Sciatic nerve (tissue), 2 donors: Measurements from ENCODE around the gene ZNF133. TPM values are rescaled to one million over a fixed set of nuclear protein-coding genes. Genes with fewer than 3 reads are reported as not detected.
A peak's percentile ranks its signal among the peaks of the same experiment; 100 is the strongest.
"Not testable (repeated sequence)": the region's sequence is repeated elsewhere in the genome, so short reads cannot be mapped to it uniquely, and the experiment has no call there.

Experiments
- ATAC-seq: fragments of 200-7000 bp; cut with Tn5 transposase; one replicate; pipeline ENCODE4 v1.9.1; 2020; ENCODE audit warnings: mild to moderate bottlenecking, moderate library complexity
- DNase-seq: peaks from one replicate; pipeline ENCODE4 v3.0.0-alpha.2; 2020; ENCODE audit warnings: low spot score
- intact Hi-C: fragments of 100-400 bp; cut with DNase I; formaldehyde crosslinking; loops from one replicate; pipeline ENCODE4 v1.14.2; 2022
- total RNA-seq: library from RNA; stranded (reverse); fragmentation: NEBNext Ultra II Directional; extraction: Animal tissue kit (Norgen Biotek cat#: 25700); gene quantifications from one replicate; pipeline ENCODE4 v1.2.1, GENCODE V29; 2021
- donor health status: DM: no; HTN: no; CAD: no.
- donor health status: DM: no; HTN: no; CAD: no.

The ZNF133 gene
- total RNA-seq, 1 donor from 2014 or later = 16.7 TPM

GRCh38 chr20:18275960-18276359, 12.4 kb upstream of the ZNF133 start:
- not testable (repeated sequence) for ATAC-seq, DNase-seq
- intact Hi-C loops = loop anchor here (10.0 kb wide), 1 partner anchor 771 kb away; no protein-coding TSS in a partner anchor

- DNase-seq (peak; percentile 74), ATAC-seq (peak; percentile 78)
- intact Hi-C loops = loop anchor here (10.0 kb wide), 1 partner anchor 772 kb away; no protein-coding TSS in a partner anchor
Observed at GRCh38 chr20:18276821-18277220, 11.5 kb upstream of the ZNF133 start.

DNA sequence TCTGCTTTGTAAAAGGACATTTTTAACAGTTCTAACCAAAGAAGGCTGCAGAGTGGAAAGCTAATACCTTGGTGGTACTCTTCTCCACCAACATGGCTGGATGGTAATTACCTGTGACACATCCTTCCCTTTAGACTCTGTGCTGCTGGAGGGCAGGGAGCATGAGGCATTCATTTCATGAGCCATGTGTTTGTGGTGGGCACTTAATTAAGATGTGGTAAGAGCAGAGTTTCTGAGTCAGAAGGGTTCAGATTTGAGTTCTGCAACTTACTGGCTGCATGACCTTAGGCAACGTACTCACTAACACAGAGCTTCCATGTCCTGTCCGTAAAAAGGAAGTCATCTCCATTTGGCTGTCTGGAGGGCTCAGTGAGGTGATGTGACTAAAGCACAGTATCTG, 9.1 kb upstream of the ZNF133 start:
- no peak for ATAC-seq
- no peak for DNase-seq
- intact Hi-C loops = loop anchor here (10.0 kb wide), 1 partner anchor 774 kb away; no protein-coding TSS in a partner anchor

DNA sequence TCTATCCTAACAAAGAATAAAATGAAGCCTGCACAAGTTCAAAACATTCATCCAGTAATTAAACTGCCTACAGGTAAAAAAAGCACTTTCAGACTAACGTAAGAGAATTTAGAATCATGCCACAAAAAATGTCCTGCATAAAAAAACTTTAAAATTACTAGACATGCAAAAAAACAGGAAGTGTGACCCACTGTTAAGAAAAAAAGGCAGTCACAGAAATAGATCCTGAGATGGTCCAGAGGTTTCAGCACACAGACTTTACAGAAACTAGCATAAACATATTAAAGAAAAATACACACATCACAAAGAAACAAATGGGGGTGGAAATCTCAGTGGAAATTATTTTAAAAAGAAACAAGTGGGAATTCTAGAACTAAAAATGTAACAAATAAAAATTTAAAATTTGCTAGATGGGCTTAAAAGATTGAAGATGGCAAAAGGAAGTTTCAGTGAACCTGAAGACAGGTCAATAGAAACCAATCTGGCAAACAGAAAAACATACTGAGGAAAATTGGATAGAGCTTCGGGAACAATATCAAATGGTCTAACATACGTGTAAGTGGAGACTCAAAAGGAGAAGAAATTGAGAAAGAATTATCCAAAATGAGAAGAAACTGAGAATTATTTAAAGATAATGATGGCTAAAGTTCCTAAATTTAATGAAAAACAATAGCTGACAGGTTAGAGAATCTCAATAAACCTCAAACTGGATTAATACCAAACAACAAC, 3.4 kb upstream of the ZNF133 start:
- ATAC-seq (no peak), DNase-seq (no peak)
- intact Hi-C loops = no loop called here

GRCh38 chr20:18287546-18287914, 797 bp upstream of the ZNF133 start:
- DNase-seq = peak; percentile 63
- ATAC-seq = no peak
- intact Hi-C loops = no loop called here

DNA sequence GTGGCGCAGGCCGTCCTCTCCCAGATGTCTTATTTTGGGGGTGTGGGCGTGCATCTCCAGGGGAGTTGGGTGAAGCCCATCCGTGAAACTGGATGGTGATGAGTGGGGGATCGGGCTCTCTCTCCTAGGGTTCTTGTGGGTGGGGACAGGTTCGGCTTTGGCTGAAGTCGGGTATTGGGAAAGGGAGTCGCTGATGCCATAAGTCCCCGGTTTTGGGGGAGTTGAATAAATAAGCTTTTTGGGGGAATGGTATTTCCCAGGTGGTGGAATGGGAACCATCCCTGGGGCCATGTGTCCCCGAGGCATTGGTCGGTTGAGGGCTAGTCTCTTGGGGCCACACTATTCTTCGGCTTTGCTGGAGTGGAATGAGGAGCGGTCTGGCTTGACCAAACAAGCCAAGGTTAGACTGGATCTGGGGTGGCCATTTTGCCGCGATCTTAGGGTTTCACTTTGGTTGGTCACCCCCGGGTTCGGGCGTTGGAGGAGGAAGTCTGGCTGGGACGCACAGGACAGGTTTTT, 481 bp downstream of the ZNF133 start:
- no peak for ATAC-seq
- no peak for DNase-seq
- intact Hi-C loops = no loop called here

DNA sequence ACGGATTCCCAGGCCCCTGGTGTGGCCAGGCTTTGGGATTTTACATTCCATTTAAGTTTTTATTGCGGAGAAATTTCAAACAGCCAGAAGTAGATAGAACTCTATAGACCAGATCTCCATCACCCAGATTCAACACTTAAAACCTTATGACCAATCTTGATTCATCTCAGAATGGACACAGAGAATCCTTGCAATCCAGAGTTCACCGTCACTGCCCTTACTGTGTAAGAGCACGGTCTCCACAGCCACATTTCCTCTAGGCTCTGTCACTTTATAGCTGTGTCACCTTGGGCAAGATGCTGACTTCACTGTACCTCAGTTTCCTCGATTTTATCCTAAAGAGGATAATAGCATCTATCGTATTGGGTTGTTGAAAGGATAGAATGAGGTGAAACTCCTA, 979 bp downstream of the ZNF133 start:
- no peak for ATAC-seq
- intact Hi-C loops = no loop called here
- no peak for DNase-seq

DNA sequence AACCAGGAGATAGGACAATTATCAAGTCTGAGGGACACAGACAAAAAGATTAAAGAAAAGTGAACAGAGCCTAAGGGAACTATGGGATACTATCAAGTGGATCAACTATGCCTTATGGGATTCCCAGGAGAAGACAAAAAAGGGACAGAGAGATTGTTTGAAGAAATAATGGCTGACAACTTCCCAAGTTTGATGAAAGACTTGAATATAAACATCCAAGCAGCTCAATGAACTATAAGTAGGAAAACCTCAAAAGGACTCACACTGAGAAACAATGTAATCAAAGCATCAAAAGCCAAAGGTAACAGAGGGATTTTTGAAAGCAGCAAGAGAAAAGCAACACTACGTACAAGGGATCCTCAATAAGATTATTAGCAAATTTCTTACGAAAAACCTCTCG, 11.0 kb downstream of the ZNF133 start:
- ATAC-seq (no peak), DNase-seq (no peak)
- intact Hi-C loops = no loop called here

DNA sequence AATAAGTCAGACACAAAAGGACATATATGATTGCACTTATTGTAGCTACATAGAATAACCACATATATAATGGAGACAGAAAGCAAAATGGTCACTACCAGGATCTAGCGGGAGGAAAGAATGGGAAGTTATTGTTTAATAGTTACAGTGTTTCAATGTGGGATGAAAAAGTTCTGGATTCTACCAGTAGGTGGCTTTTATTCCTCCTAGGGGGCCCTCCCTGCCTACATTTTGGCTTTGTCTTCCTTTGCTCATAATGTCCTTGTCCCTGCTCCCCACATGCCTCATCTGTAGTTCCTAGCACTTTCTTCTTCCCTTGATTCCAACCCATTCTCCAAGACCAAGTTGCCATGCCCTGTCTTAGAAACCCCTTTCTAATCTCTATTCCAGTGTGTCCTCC, 16.3 kb downstream of the ZNF133 start:
- ATAC-seq (no peak), DNase-seq (no peak)

DNA sequence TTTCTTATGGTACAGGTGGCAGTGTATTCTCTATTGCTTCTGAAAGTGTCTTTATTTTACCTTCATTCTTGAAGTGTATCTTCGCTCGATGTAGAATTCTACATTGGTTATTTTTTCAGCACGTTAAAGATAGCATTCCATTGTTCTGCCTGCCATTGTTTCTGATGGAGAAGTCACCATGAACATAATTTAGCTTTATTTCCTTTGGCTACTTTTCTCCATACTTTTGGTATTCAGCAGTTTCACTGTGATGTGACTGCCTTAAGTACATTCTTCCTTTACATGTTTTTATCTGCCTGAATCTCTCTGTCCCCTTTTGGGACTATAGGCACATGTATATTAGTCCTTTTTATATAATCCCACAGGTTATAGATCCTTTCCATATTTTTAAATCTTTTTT, 19.0 kb downstream of the ZNF133 start:
- DNase-seq = no peak
- no peak for ATAC-seq
- intact Hi-C loops = no loop called here

More for the DNA sequence above, 16.3 kb downstream of the ZNF133 start:
- intact Hi-C loops = no loop called here

DNA sequence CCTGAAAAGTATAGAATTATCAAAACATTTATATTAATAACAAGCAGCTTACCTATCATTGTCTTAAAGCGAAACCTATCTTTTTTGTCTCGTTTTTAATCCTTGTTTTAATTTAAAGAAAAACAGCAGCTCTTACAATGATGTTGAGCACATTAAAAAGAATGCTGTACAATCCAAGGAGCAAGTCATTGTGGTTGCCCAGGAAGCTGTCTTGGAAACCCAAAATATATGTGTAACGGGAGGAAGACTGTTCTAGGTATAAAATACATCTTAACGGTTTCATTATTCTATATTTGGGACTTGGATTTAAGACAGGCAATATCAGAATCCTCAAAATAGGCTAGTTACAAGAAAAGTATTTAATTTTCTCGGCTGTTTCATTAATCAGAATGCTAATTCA, 21.7 kb downstream of the ZNF133 start:
- no peak for ATAC-seq
- intact Hi-C loops = no loop called here
- DNase-seq = no peak

DNA sequence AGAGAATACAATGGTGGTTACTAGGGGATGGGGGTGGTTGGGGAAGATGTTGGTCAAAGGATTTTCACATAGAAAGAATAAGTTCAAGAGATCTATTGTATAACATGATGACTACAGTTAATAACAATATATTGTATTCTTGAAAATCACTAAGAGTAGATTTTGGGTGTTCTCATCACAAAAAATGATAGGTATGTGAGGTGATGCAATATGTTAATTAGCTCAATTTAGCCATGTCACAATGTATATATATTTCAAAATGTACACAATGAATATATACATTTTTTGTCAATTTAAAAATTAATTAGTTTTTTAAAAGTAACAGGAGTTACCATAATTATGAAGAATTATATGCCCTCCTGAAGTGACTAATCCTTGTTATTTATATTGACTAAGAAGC, 22.3 kb downstream of the ZNF133 start:
- DNase-seq = no peak
- intact Hi-C loops = no loop called here
- no peak for ATAC-seq

- ATAC-seq (no peak), DNase-seq (no peak)
- intact Hi-C loops = no loop called here
Observed at GRCh38 chr20:18312723-18313122, 24.4 kb downstream of the ZNF133 start.

GRCh38 chr20:18313411-18313810, 25.1 kb downstream of the ZNF133 start:
- ATAC-seq = no peak
- intact Hi-C loops = no loop called here
- no peak for DNase-seq

DNA sequence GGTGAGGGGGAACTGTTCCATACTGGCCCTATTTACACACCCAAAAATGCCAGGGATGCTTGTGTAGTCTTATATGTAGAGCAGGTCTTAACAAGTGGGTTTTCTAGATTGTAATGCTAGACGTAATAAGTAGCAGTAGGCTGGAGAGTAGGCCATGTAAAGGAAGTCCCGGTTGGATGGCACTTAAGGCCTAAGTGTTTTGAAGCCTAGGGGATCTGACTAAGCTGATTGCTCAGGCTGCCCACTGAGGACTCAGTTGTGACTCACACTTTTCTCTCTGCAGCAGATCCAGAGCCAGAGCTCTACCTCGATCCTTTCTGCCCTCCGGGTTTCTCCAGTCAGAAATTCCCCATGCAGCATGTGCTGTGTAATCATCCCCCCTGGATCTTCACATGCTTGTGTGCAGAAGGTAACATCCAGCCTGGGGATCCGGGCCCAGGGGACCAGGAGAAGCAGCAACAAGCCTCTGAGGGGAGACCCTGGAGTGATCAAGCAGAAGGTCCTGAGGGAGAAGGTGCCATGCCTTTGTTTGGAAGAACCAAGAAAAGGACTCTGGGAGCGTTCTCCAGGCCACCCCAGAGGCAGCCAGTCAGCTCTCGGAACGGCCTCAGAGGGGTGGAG, 26.6 kb downstream of the ZNF133 start:
- ATAC-seq = no peak
- DNase-seq = no peak
- intact Hi-C loops = no loop called here

DNA sequence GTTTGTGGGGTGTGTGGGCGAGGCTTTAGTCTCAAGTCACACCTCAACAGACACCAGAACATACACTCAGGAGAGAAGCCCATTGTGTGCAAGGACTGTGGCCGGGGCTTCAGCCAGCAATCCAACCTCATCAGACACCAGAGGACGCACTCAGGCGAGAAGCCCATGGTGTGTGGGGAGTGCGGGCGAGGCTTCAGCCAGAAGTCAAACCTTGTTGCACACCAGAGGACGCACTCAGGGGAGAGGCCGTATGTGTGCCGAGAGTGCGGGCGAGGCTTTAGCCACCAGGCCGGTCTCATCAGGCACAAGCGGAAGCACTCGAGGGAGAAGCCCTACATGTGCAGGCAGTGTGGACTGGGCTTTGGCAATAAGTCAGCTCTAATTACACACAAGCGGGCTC, 27.8 kb downstream of the ZNF133 start:
- intact Hi-C loops = no loop called here
- no peak for DNase-seq
- ATAC-seq = no peak

DNA sequence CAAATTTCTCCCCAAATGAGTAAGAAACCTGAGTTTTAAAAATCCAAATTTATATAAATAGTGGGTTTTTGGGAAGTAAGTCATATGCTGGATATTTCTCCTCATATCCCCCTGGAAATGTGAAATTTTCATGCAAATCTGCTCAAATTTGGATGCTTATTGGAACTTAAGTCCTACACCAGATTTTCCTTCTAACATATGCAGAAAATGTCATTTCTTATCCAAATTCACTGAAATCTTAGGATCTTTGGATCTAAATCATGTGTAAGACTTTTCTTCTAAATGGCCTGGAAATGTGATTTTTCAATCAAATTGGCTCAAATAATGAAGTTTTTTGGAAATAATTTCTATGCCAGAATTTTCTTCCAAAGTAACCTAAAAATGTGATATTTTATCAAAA, 33.0 kb downstream of the ZNF133 start:
- DNase-seq (no peak), ATAC-seq (no peak)
- intact Hi-C loops = no loop called here

- intact Hi-C loops = no loop called here
- no peak for ATAC-seq
- DNase-seq = no peak
Observed at GRCh38 chr20:18321976-18322950, 33.9 kb downstream of the ZNF133 start.

- DNase-seq (no peak), ATAC-seq (no peak)
- intact Hi-C loops = no loop called here
Observed at GRCh38 chr20:18323705-18324104, 35.4 kb downstream of the ZNF133 start.
